HAP-1 (cell line): ENCODE results near the gene ZFYVE19.

ENCODE experiments used
- DNase-seq, 2 experiments: peaks; one replicate each; pipeline ENCODE4 v3.0.0-alpha.2; 2016 to 2020; ENCODE audit warnings: low spot score in 2 of 2
- H3K27me3 ChIP-seq: fragments of 250-450 bp; sonication (Bioruptor Pico); 2 replicates; pipeline ENCODE4 v1.5.1; 2020; ENCODE audit warnings: low read depth, mild to moderate bottlenecking, moderate library complexity
- H3K36me3 ChIP-seq: fragments of 250-450 bp; sonication (Bioruptor Pico); replicated peaks from 2 replicates; pipeline ENCODE4 v1.5.1; 2020; ENCODE audit warnings: mild to moderate bottlenecking
- H3K4me1 ChIP-seq: fragments of 250-450 bp; sonication (Bioruptor Pico); 2 replicates; pipeline ENCODE4 v1.5.1; 2020; ENCODE audit warnings: mild to moderate bottlenecking
- H3K4me3 ChIP-seq: fragments of 250-450 bp; sonication (Bioruptor Pico); 2 replicates; pipeline ENCODE4 v1.5.1; 2020; ENCODE audit warnings: mild to moderate bottlenecking, moderate library complexity
- H3K9me3 ChIP-seq: fragments of 250-450 bp; sonication (Bioruptor Pico); 2 replicates; pipeline ENCODE4 v1.5.1; 2020; ENCODE audit warnings: mild to moderate bottlenecking, moderate library complexity
- in situ Hi-C: fragments of 300-500 bp; cut with MboI; formaldehyde crosslinking; loops from 3 replicates; pipeline ENCODE4 v1.14.3; 2020; ENCODE audit warnings: low sequenced_read_pairs, inconsistent platforms, mixed read lengths

The ZFYVE19 gene, protein sequence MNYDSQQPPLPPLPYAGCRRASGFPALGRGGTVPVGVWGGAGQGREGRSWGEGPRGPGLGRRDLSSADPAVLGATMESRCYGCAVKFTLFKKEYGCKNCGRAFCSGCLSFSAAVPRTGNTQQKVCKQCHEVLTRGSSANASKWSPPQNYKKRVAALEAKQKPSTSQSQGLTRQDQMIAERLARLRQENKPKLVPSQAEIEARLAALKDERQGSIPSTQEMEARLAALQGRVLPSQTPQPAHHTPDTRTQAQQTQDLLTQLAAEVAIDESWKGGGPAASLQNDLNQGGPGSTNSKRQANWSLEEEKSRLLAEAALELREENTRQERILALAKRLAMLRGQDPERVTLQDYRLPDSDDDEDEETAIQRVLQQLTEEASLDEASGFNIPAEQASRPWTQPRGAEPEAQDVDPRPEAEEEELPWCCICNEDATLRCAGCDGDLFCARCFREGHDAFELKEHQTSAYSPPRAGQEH

GRCh38 chr15:40807028-40807887 lies at the start of gene ZFYVE19, which contains the start of gene DNAJC17:
Gene ZFYVE19, plus strand, starts transcription at chr15:40807089. Its CDS starts 501 bp downstream, at chr15:40807590.
Gene DNAJC17, minus strand, starts transcription at chr15:40807473. Its CDS starts 27 bp downstream, at chr15:40807446.
- in situ Hi-C loops = no loop called here
- no peaks in the 10 kb centered on the region; the same call in 1 of the 2 replicates for H3K36me3 ChIP-seq
- H3K4me1 ChIP-seq = peaks cover 12% of the 10 kb centered on the region

DNA sequence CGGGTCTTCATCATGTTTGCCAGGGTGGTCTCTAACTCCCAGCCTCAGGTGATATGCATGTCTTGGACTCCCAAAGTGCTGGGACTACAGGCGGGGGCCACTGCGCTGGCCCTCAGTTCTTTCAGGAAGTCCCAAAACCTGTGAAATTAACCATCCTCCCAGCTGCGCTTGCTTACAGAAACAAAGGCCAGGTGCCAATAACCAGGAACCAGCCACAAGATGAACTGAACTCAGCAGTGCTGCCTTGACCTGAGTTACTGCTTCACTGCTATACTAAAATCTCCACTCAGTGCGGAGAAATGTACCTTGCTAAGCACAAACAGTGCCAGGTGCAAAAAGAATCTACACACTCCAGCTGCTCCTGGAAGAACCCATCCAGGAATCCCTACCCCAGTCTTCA lies 46.9 kb upstream of the ZFYVE19 start:
- H3K4me1 ChIP-seq = peaks cover 23% of the 10 kb centered on the region

More at GRCh38 chr15:40807028-40807887, at the start of gene ZFYVE19, which contains the start of gene DNAJC17:
- H3K9me3 ChIP-seq = no peaks in the 10 kb centered on the region
- peak; percentile 98 for DNase-seq
- H3K27me3 ChIP-seq = no peaks in the 10 kb centered on the region
- H3K4me3 ChIP-seq = peak within 1 kb of the TSS; percentile 87

GRCh38 chr15:40762919-40763800 lies 43.7 kb upstream of the ZFYVE19 start:
- Histone ChIP-seq H3K4me1 (peaks cover 20% of the 10 kb centered on the region), H3K27me3 (no peaks in the 10 kb centered on the region), H3K4me3 (peak overlapping the region; percentile 57), H3K9me3 (no peaks in the 10 kb centered on the region), H3K36me3 (peaks cover 3% of the 10 kb centered on the region; the same call in 1 of the 2 replicates)
- in situ Hi-C loops = no loop called here
- peak; percentile 15 to 80 for DNase-seq

More for the DNA sequence above, 46.9 kb upstream of the ZFYVE19 start:
- Histone ChIP-seq H3K27me3 (no peaks in the 10 kb centered on the region), H3K36me3 (no peaks in the 10 kb centered on the region), H3K9me3 (no peaks in the 10 kb centered on the region), H3K4me3 (no peak overlapping the region)
- no peak for DNase-seq
- in situ Hi-C loops = no loop called here

DNA sequence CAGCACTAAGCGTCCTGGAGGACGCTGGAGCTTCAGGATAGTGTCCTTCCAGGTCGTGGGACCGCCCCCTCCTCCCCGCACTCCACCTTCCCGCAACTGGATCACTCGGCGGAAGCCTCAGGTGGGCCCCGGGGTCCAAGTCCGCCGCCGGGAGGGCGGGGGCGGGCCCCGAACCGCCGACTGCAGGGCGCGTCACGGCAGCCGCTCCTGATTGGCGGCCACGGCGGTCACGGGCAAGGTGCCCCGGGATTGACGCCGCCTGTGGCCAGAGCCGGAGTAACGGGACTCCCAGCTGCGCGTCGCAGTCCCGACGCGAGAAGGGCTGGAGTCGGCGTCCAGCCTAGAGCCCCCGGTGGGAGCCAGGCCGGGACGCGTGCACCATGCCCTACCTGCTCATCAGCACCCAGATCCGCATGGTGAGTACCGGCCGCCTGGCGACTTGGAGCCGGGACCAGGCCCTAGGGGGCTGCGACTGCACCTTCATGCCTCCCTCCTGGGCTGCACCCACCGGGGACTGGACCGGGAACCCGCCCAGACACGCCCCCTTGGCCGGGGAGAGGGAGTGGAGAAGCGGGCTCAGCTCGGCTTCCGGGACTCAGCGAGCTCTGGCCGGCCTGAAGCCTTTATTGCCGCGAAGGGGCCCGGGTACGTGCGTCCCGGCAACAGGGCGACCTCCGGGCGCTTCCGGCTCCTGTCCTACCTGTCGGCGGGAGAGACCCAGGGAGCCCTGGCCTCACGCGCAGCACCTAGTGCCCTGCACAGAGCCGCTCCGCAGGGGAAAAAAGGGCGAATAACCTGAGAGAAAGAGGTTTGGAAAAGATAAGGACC lies 42.9 kb upstream of the ZFYVE19 start, which contains the start of gene GCHFR:
GCHFR (plus strand) TSS at position 268 of the 828 bp plus-strand sequence; CDS start at position 381, 113 bp downstream.
- Histone ChIP-seq H3K9me3 (no peaks in the 10 kb centered on the region), H3K4me3 (peak within 1 kb of the TSS; percentile 57), H3K27me3 (no peaks in the 10 kb centered on the region), H3K4me1 (peaks cover 20% of the 10 kb centered on the region), H3K36me3 (peaks cover 9% of the 10 kb centered on the region; the same call in 1 of the 2 replicates)
- peak; percentile 65 to 89 for DNase-seq
- in situ Hi-C loops = no loop called here

DNA sequence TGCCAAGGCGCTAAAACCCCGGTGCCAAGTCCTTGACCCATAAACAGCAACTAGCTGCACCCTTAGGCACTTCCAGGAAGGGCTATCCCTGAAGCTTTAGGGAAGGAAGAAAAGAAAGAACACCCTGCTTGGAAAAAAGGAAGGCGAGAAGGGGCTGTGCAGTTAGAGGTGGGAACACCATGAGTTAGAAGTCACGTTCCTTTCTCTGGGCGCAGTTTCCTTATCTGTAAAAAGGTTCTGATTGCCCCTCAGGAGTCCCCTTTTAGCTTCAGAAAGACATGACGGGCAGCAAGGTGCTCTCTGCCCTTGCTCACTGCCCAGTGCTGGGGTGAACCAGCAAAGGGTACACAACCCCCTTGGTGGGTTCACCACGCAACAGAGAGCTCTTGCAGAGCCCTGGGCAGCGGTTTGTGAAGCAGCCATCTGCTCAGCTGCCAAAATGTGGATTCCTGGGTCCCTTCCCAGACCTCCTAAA lies 42.2 kb upstream of the ZFYVE19 start:
- DNase-seq = peak in 1 of 2 experiments; percentile 29
- Histone ChIP-seq H3K9me3 (no peaks in the 10 kb centered on the region), H3K36me3 (peaks cover 9% of the 10 kb centered on the region; the same call in 1 of the 2 replicates), H3K4me3 (peak overlapping the region; percentile 57), H3K27me3 (no peaks in the 10 kb centered on the region), H3K4me1 (peaks cover 20% of the 10 kb centered on the region)
- in situ Hi-C loops = no loop called here

DNA sequence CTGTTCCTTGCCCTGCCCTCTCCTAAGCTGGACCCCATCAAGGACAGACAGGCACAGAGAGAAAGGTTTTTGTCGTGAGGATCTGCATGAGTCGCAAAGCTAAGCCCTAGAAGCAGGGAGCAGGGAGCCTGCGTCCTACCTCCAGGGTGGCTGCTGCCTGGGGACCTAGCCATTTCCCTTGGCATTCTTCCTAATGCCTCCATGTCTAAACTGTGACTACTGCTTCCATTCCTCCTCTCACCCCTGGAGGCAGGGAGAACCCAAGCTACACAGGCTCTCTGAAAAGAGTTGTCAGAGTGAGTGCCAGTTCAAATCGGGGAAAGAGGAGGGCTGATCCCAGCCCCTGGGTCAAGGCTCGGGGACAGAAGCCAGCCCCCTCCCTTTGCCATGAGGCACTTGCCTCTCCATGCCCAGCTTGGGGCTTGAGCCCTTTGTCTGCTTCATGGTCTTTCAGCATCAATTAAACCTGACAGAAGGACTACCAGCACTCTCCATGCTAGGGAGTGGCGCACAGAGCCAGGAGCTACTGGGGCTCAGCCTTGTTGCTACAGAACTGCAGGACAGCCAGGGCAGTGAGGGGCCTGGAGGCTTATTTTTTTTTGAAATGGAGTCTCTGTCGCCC lies 40.6 kb upstream of the ZFYVE19 start:
- no peak for DNase-seq
- no peak overlapping the region for H3K4me3 ChIP-seq
- no peaks in the 10 kb centered on the region for H3K27me3 ChIP-seq
- peaks cover 20% of the 10 kb centered on the region for H3K4me1 ChIP-seq
- H3K9me3 ChIP-seq = no peaks in the 10 kb centered on the region
- in situ Hi-C loops = no loop called here
- peaks cover 9% of the 10 kb centered on the region; the same call in 1 of the 2 replicates for H3K36me3 ChIP-seq

DNA sequence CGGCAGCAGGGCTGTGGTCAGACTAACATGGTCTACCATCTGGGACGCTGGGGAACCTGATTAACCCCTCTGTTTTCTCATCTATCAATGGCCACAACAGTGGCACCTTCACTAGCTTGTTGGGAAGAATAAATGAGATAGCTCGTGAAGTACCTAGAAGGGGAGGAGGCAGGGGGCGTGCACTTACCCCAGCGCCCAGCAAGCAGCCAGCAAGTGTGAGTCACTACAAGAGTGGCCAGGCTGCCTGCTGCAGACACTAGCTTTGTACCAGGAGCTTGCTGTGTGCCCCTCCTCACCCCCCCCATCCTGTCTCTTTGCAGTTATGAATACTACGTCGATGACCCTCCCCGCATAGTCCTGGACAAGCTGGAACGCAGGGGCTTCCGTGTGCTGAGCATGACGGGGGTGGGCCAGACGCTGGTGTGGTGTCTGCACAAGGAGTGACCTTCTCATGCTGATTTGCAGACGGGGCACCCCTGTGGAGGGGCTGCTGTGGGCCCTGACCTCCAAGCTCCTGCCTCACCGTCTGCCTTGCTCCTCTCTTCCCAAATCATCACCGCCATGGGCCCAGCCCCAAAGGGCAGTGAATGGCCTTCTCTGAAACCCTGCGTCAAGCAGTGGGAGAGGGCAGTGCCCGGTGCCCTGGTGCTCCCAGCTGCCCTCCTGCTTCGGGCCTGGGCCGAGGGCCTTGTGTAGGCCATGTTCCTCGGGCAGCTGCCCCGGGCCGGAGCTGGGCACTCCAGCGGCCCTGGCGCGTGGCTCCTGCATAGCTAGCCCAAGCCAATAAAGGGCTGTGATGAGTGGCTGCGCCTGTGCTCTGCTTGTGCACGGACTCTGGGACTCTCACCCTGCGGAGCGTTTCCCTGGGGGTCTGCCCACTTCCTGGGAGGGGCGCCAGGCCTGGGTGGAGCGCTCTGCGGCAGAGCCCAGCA lies 39.7 kb upstream of the ZFYVE19 start:
- Histone ChIP-seq H3K27me3 (no peaks in the 10 kb centered on the region), H3K4me3 (no peak overlapping the region), H3K36me3 (peaks cover 9% of the 10 kb centered on the region; the same call in 1 of the 2 replicates), H3K9me3 (no peaks in the 10 kb centered on the region), H3K4me1 (peaks cover 20% of the 10 kb centered on the region)
- in situ Hi-C loops = no loop called here
- DNase-seq = no peak

DNA sequence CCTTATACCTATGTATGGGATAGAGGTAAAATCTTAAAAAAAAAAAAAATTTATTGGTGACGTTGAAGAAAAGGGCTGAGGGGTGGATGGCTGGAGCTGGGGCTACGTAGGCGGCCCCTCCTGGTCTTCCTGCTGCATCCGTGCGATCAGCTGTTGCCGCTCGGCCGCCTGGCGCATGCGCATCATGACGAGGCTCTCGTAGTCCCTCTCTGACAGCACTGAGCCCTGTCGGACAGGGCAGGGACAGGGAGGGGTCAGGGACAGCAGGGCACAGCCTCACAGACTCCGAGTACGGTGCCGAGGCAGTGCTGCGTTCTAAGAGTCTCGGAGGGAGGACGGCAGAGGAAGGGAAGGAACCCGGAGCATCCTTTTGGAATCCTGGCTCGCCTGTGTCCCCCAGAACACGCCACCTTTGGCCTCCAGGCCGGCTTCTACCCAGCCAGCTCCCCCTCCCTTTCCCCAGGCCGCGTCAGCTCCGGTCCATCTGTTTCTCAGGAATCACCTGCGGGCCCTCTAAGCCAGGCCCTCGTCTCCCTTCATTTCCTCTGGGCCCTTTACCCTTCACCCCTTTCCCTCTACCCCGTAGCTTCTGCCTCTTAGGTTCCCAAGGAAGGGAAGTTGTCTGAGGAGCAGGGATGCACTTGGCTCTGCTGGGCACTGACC lies 38.9 kb upstream of the ZFYVE19 start:
- peaks cover 20% of the 10 kb centered on the region for H3K4me1 ChIP-seq
- in situ Hi-C loops = no loop called here
- H3K36me3 ChIP-seq = peaks cover 9% of the 10 kb centered on the region; the same call in 1 of the 2 replicates
- H3K9me3 ChIP-seq = no peaks in the 10 kb centered on the region
- no peak for DNase-seq
- no peaks in the 10 kb centered on the region for H3K27me3 ChIP-seq
- H3K4me3 ChIP-seq = no peak overlapping the region

DNA sequence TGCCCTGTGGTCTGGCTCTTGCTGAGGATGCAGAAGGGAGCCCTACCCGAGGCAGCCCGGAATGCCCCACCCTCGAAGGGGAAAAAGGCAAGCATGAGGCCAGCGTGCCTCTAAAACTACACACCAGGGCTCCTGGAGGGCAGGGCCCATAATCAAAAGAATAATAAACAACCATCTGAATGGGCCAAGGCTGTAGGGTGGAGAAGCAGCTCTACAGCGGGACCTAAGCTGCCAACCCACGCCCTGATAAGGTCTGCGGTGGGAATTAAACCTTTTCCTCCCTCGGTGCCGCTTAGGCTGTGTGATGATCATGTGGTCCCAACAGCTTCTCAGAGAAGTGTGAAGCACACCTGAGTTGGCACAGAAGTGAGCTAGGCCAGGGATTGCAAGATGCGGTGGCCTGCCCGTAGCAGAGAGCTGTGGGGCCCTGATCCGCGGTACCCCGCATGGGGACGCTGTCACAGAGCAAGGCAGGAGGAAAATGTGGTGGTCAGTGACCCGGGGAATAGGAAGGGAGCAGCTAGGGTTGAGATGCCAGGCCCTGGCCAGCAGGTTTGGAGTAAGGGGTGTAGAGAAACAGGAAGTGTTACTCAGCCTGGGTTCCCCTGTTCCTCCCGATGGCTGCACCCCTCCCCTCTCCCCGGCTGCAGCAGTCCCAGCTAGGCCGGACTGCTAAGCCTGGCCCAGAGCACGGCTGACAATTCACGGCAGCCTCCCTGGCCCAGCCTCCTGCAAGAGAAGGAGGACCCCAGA lies 38.2 kb upstream of the ZFYVE19 start:
- Histone ChIP-seq H3K36me3 (peaks cover 9% of the 10 kb centered on the region; the same call in 1 of the 2 replicates), H3K4me3 (no peak overlapping the region), H3K27me3 (no peaks in the 10 kb centered on the region), H3K4me1 (peaks cover 14% of the 10 kb centered on the region), H3K9me3 (no peaks in the 10 kb centered on the region)
- in situ Hi-C loops = no loop called here
- DNase-seq = no peak
